ENCODE data around the gene RBM19.

DNA sequence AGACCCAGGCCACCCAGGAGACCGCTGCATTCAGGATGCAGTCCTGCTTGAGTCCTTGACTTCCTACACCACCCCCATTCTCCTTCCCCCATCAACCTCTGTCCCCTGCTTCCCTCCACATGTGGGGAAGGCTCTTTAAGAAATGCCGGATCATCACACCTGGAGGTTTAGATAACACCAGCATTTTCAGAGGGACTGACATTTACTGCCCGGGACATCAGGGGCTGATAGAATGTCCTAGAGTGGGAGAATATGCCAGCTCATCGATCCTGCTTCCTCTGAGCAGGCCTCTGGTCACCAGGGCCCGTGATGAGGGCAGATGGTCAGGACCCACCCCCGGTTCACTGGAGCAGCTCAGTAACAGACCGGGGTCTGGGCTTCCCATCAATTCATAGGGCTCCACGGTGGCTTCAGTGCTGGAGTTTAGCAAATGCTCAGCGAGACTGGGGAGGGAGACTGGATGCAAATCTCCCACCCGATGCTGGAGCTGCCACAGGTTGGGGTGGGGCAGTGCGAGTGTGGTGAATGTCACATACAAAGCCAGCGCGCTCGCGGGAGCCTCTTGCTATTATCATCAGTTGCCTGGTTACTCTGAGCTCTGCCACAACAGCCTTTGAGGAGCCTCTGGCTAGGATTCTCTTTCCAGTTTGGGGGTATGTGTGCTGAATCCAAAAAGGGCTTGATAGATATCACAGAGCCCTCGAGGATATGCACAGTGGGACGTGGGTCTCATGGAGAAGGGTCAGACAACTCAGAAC is 111.6 kb downstream of the RBM19 start:
- TF ChIP-seq, protein P1, sequence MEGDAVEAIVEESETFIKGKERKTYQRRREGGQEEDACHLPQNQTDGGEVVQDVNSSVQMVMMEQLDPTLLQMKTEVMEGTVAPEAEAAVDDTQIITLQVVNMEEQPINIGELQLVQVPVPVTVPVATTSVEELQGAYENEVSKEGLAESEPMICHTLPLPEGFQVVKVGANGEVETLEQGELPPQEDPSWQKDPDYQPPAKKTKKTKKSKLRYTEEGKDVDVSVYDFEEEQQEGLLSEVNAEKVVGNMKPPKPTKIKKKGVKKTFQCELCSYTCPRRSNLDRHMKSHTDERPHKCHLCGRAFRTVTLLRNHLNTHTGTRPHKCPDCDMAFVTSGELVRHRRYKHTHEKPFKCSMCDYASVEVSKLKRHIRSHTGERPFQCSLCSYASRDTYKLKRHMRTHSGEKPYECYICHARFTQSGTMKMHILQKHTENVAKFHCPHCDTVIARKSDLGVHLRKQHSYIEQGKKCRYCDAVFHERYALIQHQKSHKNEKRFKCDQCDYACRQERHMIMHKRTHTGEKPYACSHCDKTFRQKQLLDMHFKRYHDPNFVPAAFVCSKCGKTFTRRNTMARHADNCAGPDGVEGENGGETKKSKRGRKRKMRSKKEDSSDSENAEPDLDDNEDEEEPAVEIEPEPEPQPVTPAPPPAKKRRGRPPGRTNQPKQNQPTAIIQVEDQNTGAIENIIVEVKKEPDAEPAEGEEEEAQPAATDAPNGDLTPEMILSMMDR (IDR thresholded peaks at IDR 0.05), result no peak
- TF ChIP-seq RCOR1 (IDR thresholded peaks at IDR 0.05; ENCODE audit: low read depth, low read length) (no peak), ESRRA (IDR thresholded peaks at IDR 0.05; ENCODE audit: borderline replicate concordance, low read length) (no peak), MAFK (IDR thresholded peaks at IDR 0.05; ENCODE audit: partially characterized antibody) (peak; percentile 45)

All from A549 (cell line).